ENCODE measurements around the gene TOP2B.

- no peak for TF ChIP-seq POU5F1 (IDR thresholded peaks at IDR 0.05; ENCODE audit: borderline replicate concordance, low read depth, low read length, partially characterized antibody)
- TF ChIP-seq HDAC2 (IDR thresholded peaks at IDR 0.05), result no peak
- TF ChIP-seq TGIF2 (CRISPR knock-in tag; IDR thresholded peaks at IDR 0.05), result no peak
- no peak for TF ChIP-seq CTCF (IDR thresholded peaks at IDR 0.05 in 2 of 3, conservative IDR thresholded peaks at IDR 0.05 in 1 of 3; ENCODE audit: insufficient read depth in 2 of 3, low read depth in 1 of 3, low read length in 3 of 3)
- no peak for TF ChIP-seq ATF4 (CRISPR knock-in tag; IDR thresholded peaks at IDR 0.05)
- TF ChIP-seq ESRRA (IDR thresholded peaks at IDR 0.05; ENCODE audit: borderline replicate concordance, low read depth), result no peak
- TF ChIP-seq TSHZ1 (CRISPR knock-in tag; IDR thresholded peaks at IDR 0.05), result no peak
- TF ChIP-seq PPARD (CRISPR knock-in tag; IDR thresholded peaks at IDR 0.05), result no peak
Measured at GRCh38 chr3:25706213-25706612, 41.5 kb upstream of the TOP2B start.
